Small intestine (tissue), 4 donors: ENCODE measurements around the gene LYSET. TPM values are rescaled to one million over a fixed set of nuclear protein-coding genes. Genes with fewer than 3 reads are reported as not detected.

Source experiments
- polyA plus RNA-seq, 4 donors: library from polyadenylated mRNA; stranded (reverse) in 3 of 4; unstranded in 1 of 4; fragments of 200-250 nt in 3 of 4; fragments of 120-200 nt in 1 of 4; gene quantifications; one replicate each; pipeline versions ENCODE4 v1.2.1 to v1.2.3, GENCODE V29; 2013
- donor health status: healthy with polysubstance abuse.
- donor health status: Bipolar disorder and iron deficiency.
- donor health status: healthy.

The LYSET gene
- polyA plus RNA-seq, 4 donors: 26.2 to 50.4 (median 27.8) TPM

Other genes with a start within 250 kb of the LYSET start
- gene ITPK1, start 69.4 kb upstream of the LYSET start, polyA plus RNA-seq: 100 to 1,000 TPM in 3 of 4 donors, 10 to 100 TPM in 1; 98.8 to 153 (median 138) TPM
- 10 to 100 TPM; 14.5 to 31.2 (median 23.7) TPM for gene MOAP1, start 420 bp upstream of the LYSET start, polyA plus RNA-seq
- gene GON7, start 21.7 kb downstream of the LYSET start, polyA plus RNA-seq: 10 to 100 TPM; 16.2 to 43.2 (median 29.4) TPM
- gene UBR7, start 21.9 kb downstream of the LYSET start, polyA plus RNA-seq: 10 to 100 TPM; 12.7 to 19.0 (median 13.8) TPM
- gene BTBD7, start 147.7 kb downstream of the LYSET start, polyA plus RNA-seq: 10 to 100 TPM in 2 of 4 donors, 1 to 10 TPM in 2; 9.5 to 40.2 (median 9.9) TPM
- gene COX8C, start 161.9 kb downstream of the LYSET start, polyA plus RNA-seq: not detected
- under 1 TPM in 2 of 4 donors, not detected in 2; 0.18 to 0.41 TPM for gene UNC79, start 245.6 kb downstream of the LYSET start, polyA plus RNA-seq